ENCODE data around the gene EDC3. TPM values are rescaled to one million over a fixed set of nuclear protein-coding genes. Genes with fewer than 3 reads are reported as not detected.
"Not testable (repeated sequence)": the region's sequence is repeated elsewhere in the genome, so short reads cannot be mapped to it uniquely, and the experiment has no call there.

Gene EDC3
- total RNA-seq, 4 donors from 2014 or later: 13.0 to 52.4 (median 23.5) TPM

DNA sequence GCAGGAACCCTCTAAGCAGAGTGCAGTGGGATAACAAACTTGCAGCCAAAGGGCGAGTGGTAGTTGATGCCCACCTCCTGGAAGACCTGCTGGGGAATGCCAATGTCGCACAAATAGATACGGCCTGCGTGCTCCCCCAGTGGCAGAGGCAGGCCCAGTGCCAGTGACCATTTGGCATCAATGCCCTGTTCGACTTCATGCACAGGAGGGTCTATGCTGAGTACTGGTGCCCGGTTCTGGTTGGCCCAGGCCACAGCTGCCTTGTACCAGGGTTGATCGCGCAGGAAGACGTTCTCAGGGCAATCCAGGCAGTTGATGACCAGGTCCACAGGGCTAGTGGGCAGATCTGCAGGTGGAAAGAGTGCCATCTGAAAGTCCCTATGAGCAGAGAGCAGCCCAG, 63.2 kb downstream of the EDC3 start:
- TF ChIP-seq POLR2AphosphoS5 (IDR thresholded peaks at IDR 0.05) (no peak), EP300 (IDR thresholded peaks at IDR 0.05) (no peak), POLR2A (IDR thresholded peaks at IDR 0.05) (no peak)
- TF ChIP-seq, protein P1, sequence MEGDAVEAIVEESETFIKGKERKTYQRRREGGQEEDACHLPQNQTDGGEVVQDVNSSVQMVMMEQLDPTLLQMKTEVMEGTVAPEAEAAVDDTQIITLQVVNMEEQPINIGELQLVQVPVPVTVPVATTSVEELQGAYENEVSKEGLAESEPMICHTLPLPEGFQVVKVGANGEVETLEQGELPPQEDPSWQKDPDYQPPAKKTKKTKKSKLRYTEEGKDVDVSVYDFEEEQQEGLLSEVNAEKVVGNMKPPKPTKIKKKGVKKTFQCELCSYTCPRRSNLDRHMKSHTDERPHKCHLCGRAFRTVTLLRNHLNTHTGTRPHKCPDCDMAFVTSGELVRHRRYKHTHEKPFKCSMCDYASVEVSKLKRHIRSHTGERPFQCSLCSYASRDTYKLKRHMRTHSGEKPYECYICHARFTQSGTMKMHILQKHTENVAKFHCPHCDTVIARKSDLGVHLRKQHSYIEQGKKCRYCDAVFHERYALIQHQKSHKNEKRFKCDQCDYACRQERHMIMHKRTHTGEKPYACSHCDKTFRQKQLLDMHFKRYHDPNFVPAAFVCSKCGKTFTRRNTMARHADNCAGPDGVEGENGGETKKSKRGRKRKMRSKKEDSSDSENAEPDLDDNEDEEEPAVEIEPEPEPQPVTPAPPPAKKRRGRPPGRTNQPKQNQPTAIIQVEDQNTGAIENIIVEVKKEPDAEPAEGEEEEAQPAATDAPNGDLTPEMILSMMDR (IDR thresholded peaks at IDR 0.05): no peak
- no peaks in the 10 kb centered on the region for H3K4me1 ChIP-seq
- no peak overlapping the region for H3K27ac ChIP-seq
- peaks cover 95% of the 10 kb centered on the region for H3K36me3 ChIP-seq
- no peaks in the 10 kb centered on the region for H3K27me3 ChIP-seq
- H3K9me3 ChIP-seq: no peaks in the 10 kb centered on the region
- peak in 1 of 2 donors; percentile 60 for DNase-seq (ENCODE audit: low spot score in 2 of 2)
- 85% methylated on average over 9 of the region's 9 CpGs for WGBS
- H3K4me3 ChIP-seq: no peak overlapping the region

DNA sequence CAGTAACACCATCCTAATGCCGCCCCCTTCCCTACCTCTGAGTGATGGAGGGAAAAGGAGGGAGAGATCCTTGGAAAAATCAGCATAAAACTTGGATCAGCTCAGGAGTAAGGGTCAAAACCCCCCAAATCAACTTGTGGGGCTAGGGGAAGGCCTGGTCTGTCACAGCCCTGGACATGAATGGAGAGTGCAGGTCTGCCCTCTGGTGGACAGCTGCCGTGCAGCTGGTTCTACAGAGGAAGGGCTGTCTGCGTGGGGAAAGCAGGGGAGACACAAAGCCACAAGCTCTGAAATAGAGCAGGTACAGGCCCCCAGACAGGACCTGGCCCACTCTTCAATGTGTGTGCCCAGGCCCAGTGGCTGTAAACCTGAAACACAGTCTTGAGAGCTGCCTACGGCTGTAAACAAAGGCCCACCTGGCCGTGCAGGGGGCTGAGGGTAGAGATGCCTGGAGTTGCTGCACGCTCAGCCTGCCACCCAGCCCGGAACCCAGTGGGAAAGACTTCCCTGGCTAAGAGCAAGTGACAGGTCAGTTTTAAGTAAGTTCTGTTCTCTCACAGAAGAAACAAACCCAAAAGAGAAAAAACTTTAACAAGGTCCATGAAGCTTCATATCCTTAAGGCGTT, 63.8 kb downstream of the EDC3 start:
- TF ChIP-seq, protein P1 (IDR thresholded peaks at IDR 0.05): peak; percentile 36 to 83
- TF ChIP-seq POLR2A (IDR thresholded peaks at IDR 0.05): no peak
- H3K4me3 ChIP-seq: no peak overlapping the region
- DNase-seq (ENCODE audit: low spot score in 2 of 2): no peak
- peaks cover 95% of the 10 kb centered on the region for H3K36me3 ChIP-seq
- no peaks in the 10 kb centered on the region for H3K4me1 ChIP-seq
- H3K27ac ChIP-seq: no peak overlapping the region
- WGBS: 70% methylated on average over 8 of the region's 8 CpGs
- no peaks in the 10 kb centered on the region for H3K9me3 ChIP-seq
- no peaks in the 10 kb centered on the region for H3K27me3 ChIP-seq

DNA sequence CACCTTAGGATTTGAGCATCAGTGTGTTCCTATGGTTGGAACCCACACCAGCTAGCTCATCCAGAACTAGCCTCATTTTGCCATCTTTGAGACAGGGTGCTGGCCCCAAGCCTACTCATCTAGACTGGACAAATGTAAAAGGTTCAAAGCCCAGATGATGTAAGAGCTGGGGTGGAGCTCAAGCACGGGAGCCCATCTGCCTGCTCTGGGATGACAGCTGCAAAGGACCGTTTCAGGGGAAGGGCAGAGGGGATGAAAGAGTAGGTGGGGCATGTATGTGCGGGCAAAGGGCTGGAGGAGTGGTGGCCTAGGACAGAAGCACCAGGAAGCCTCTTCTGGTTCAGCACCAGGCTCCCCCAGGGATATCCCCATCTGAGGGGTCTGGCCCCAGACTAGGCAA, 64.4 kb downstream of the EDC3 start:
- WGBS: 54% methylated on average over 3 of the region's 3 CpGs
- no peaks in the 10 kb centered on the region for H3K9me3 ChIP-seq
- no peaks in the 10 kb centered on the region for H3K4me1 ChIP-seq
- no peak overlapping the region for H3K27ac ChIP-seq
- H3K27me3 ChIP-seq: no peaks in the 10 kb centered on the region
- DNase-seq (ENCODE audit: low spot score in 2 of 2): no peak
- no peak overlapping the region for H3K4me3 ChIP-seq
- H3K36me3 ChIP-seq: peaks cover 95% of the 10 kb centered on the region
- no peak for TF ChIP-seq EP300 (IDR thresholded peaks at IDR 0.05)
- TF ChIP-seq POLR2A (IDR thresholded peaks at IDR 0.05): no peak
- no peak for TF ChIP-seq POLR2AphosphoS5 (IDR thresholded peaks at IDR 0.05)
- TF ChIP-seq, protein P1 (IDR thresholded peaks at IDR 0.05): no peak

DNA sequence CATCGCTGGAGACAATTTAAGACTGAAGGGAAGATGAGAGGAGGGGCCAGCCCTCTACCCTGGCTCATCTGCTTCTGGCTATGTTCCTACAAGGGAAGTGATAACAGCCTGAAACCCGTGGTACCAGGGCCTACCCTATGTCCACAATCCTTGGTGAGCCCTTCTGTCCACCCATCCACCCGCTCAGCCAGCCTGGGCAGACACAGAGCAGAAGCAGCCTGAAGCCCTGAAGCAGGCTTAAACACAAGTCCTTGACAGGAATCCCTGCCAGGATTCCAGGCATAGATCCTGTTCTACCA, 64.8 kb downstream of the EDC3 start:
- H3K36me3 ChIP-seq: peaks cover 95% of the 10 kb centered on the region

DNA sequence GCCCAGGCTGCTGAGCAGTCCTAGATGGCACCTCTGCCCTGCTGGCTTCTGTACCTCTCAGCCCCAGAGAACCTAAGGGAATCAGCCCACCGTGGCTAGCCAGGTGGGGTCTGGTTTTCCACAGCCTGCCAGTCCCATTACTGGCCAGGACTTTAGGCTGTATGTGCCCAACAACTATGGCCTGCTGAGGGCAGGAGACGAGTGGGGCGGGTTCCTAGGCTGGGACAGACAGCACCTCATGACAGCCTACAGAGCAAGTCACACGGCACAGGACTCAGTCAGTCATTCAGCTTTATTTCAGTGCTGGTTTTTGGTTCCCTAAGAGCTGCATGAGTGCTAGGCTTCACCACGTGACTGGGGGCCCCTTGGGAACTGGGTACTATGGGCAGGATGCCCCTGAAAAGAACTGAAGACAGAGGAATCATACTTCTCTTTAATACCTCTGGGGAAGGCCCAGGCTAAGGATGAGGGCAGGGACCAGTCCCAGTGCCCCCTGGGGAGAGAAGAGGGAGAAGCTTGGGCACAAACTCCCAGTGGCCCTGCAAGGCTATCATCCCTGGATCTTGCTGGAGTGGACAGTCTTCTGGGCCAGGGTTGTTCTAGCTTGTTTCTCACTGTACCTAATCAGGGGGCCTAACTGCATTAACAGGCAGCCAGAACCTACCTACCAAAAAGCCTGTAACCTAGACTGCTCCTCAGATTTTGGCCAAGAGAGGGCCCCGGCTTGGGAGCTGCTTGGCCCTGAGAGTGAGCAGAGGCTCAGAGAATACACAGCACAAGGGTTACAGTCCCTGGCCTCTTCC, 65.3 kb downstream of the EDC3 start:
- 100% methylated on average over 1 of the region's 6 CpGs for WGBS
- no peak overlapping the region for H3K27ac ChIP-seq
- TF ChIP-seq EP300 (IDR thresholded peaks at IDR 0.05) (no peak), POLR2AphosphoS5 (IDR thresholded peaks at IDR 0.05) (no peak), POLR2A (IDR thresholded peaks at IDR 0.05) (no peak)
- TF ChIP-seq, protein P1 (IDR thresholded peaks at IDR 0.05): no peak
- no peaks in the 10 kb centered on the region for H3K9me3 ChIP-seq
- DNase-seq (ENCODE audit: low spot score in 2 of 2): no peak
- no peaks in the 10 kb centered on the region for H3K27me3 ChIP-seq
- peaks cover 95% of the 10 kb centered on the region for H3K36me3 ChIP-seq
- H3K4me3 ChIP-seq: no peak overlapping the region
- H3K4me1 ChIP-seq: no peaks in the 10 kb centered on the region

More for the DNA sequence above, 64.8 kb downstream of the EDC3 start:
- H3K27ac ChIP-seq: no peak overlapping the region
- TF ChIP-seq POLR2A (IDR thresholded peaks at IDR 0.05) (no peak), EP300 (IDR thresholded peaks at IDR 0.05) (no peak), POLR2AphosphoS5 (IDR thresholded peaks at IDR 0.05) (no peak)
- TF ChIP-seq, protein P1 (IDR thresholded peaks at IDR 0.05): no peak
- H3K9me3 ChIP-seq: no peaks in the 10 kb centered on the region
- no peak for DNase-seq (ENCODE audit: low spot score in 2 of 2)
- no peaks in the 10 kb centered on the region for H3K27me3 ChIP-seq
- no peaks in the 10 kb centered on the region for H3K4me1 ChIP-seq
- no peak overlapping the region for H3K4me3 ChIP-seq
- WGBS: 68% methylated on average over 3 of the region's 3 CpGs

GRCh38 chr15:74629696-74630095, 66.1 kb downstream of the EDC3 start:
- not testable (repeated sequence) for H3K4me3 ChIP-seq; DNase-seq (ENCODE audit: low spot score in 2 of 2); H3K27me3 ChIP-seq; H3K4me1 ChIP-seq; H3K27ac ChIP-seq; H3K9me3 ChIP-seq
- 67% methylated on average over 3 of the region's 10 CpGs for WGBS
- H3K36me3 ChIP-seq: peaks cover 96% of the 10 kb centered on the region
